ENCODE results near the gene ZFHX3. TPM values are rescaled to one million over a fixed set of nuclear protein-coding genes. Genes with fewer than 3 reads are reported as not detected.
A peak's percentile ranks its signal among the peaks of the same experiment; 100 is the strongest.

The ZFHX3 gene
- total RNA-seq, 1 donor from 2014 or later = 40.1 TPM

- H3K27me3 Mint-ChIP-seq (ENCODE audit: low read depth) = no peaks in the 10 kb centered on the region
- H3K36me3 Mint-ChIP-seq (ENCODE audit: low read depth) = no peaks in the 10 kb centered on the region
- no peak for TF ChIP-seq CTCF (conservative IDR thresholded peaks at IDR 0.05)
- peak overlapping the region; percentile 86 for H3K4me3 Mint-ChIP-seq
- H3K27ac Mint-ChIP-seq (ENCODE audit: unreplicated experiment) = peak overlapping the region; percentile 53
- no peaks in the 10 kb centered on the region for H3K9me3 Mint-ChIP-seq
- H3K4me1 Mint-ChIP-seq = peaks cover 91% of the 10 kb centered on the region
- no peak for DNase-seq (ENCODE audit: low read depth, low spot score)
Measured at GRCh38 chr16:73032541-73033270, 15.2 kb downstream of the ZFHX3 start.

GRCh38 chr16:73031984-73032383 is 15.9 kb downstream of the ZFHX3 start:
- H3K9me3 Mint-ChIP-seq = no peaks in the 10 kb centered on the region
- no peak for DNase-seq (ENCODE audit: low read depth, low spot score)
- H3K36me3 Mint-ChIP-seq (ENCODE audit: low read depth) = no peaks in the 10 kb centered on the region
- H3K4me3 Mint-ChIP-seq = peak overlapping the region; percentile 86
- TF ChIP-seq CTCF (conservative IDR thresholded peaks at IDR 0.05) = no peak
- peaks cover 91% of the 10 kb centered on the region for H3K4me1 Mint-ChIP-seq
- peak overlapping the region; percentile 53 for H3K27ac Mint-ChIP-seq (ENCODE audit: unreplicated experiment)
- no peaks in the 10 kb centered on the region for H3K27me3 Mint-ChIP-seq (ENCODE audit: low read depth)

GRCh38 chr16:73031155-73031866 is 16.6 kb downstream of the ZFHX3 start:
- Mint-ChIP-seq H3K4me3 (peak overlapping the region; percentile 86), H3K27me3 (ENCODE audit: low read depth) (no peaks in the 10 kb centered on the region), H3K27ac (ENCODE audit: unreplicated experiment) (peak overlapping the region; percentile 57), H3K4me1 (peaks cover 90% of the 10 kb centered on the region), H3K36me3 (ENCODE audit: low read depth) (no peaks in the 10 kb centered on the region), H3K9me3 (no peaks in the 10 kb centered on the region)
- DNase-seq (ENCODE audit: low read depth, low spot score) = no peak
- peak; percentile 47 for TF ChIP-seq CTCF (conservative IDR thresholded peaks at IDR 0.05)

GRCh38 chr16:73028721-73029361 is 19.1 kb downstream of the ZFHX3 start:
- H3K9me3 Mint-ChIP-seq = no peaks in the 10 kb centered on the region

More at GRCh38 chr16:73028721-73029361, 19.1 kb downstream of the ZFHX3 start:
- TF ChIP-seq CTCF (conservative IDR thresholded peaks at IDR 0.05) = no peak
- peaks cover 87% of the 10 kb centered on the region for H3K4me1 Mint-ChIP-seq
- no peaks in the 10 kb centered on the region for H3K27me3 Mint-ChIP-seq (ENCODE audit: low read depth)
- no peak for DNase-seq (ENCODE audit: low read depth, low spot score)
- H3K27ac Mint-ChIP-seq (ENCODE audit: unreplicated experiment) = no peak overlapping the region
- no peak overlapping the region for H3K4me3 Mint-ChIP-seq
- no peaks in the 10 kb centered on the region for H3K36me3 Mint-ChIP-seq (ENCODE audit: low read depth)
